Left lobe of liver (tissue), 2 donors: ENCODE measurements around the gene VGLL4. TPM values are rescaled to one million over a fixed set of nuclear protein-coding genes. Genes with fewer than 3 reads are reported as not detected.
A peak's percentile ranks its signal among the peaks of the same experiment; 100 is the strongest.

Source experiments
- ATAC-seq: fragments of 200-7000 bp; cut with Tn5 transposase; one replicate; pipeline ENCODE4 v1.9.1; 2020; ENCODE audit warnings: mild to moderate bottlenecking, moderate library complexity
- DNase-seq: peaks from one replicate; pipeline ENCODE4 v3.0.0-alpha.2; 2020; ENCODE audit warnings: low spot score
- total RNA-seq: library from RNA; stranded (reverse); gene quantifications from one replicate; pipeline ENCODE4 v1.2.1, GENCODE V29; 2021
- donor health status: DM: no; HTN: no; CAD: no; lungs with moderate emphysema.
- donor health status: DM: no; HTN: yes; CAD: no.

Gene VGLL4
- total RNA-seq, 1 donor from 2014 or later, result 13.8 TPM

GRCh38 chr3:11653298-11654055 lies 9.8 kb upstream of the VGLL4 start:
- ATAC-seq, result peak; percentile 52
- DNase-seq, result no peak

GRCh38 chr3:11651900-11652299 lies 8.2 kb upstream of the VGLL4 start:
- DNase-seq (no peak), ATAC-seq (peak; percentile 52)

- ATAC-seq (no peak), DNase-seq (no peak)
Measured at GRCh38 chr3:11651477-11651876, 7.8 kb upstream of the VGLL4 start.

GRCh38 chr3:11650391-11650790 lies 6.7 kb upstream of the VGLL4 start:
- DNase-seq, result no peak
- no peak for ATAC-seq

- ATAC-seq, result no peak
- DNase-seq, result no peak
Measured at GRCh38 chr3:11648735-11649134, 5.0 kb upstream of the VGLL4 start.

- ATAC-seq (peak; percentile 69), DNase-seq (peak; percentile 61)
Measured at GRCh38 chr3:11643201-11643603, 513 bp downstream of the VGLL4 start.

GRCh38 chr3:11642431-11643191 lies 1.1 kb downstream of the VGLL4 start:
- peak; percentile 74 for DNase-seq
- peak; percentile 81 for ATAC-seq

GRCh38 chr3:11641683-11642430 lies 1.9 kb downstream of the VGLL4 start:
- DNase-seq, result no peak
- ATAC-seq, result no peak

- DNase-seq (no peak), ATAC-seq (no peak)
Measured at GRCh38 chr3:11641316-11641682, 2.4 kb downstream of the VGLL4 start.

- no peak for ATAC-seq
- no peak for DNase-seq
Measured at GRCh38 chr3:11640009-11640673, 3.6 kb downstream of the VGLL4 start.

GRCh38 chr3:11638495-11639358 lies 5.0 kb downstream of the VGLL4 start:
- ATAC-seq, result no peak
- no peak for DNase-seq

- no peak for ATAC-seq
- no peak for DNase-seq
Measured at GRCh38 chr3:11637901-11638458, 5.7 kb downstream of the VGLL4 start.

GRCh38 chr3:11636394-11636770 lies 7.3 kb downstream of the VGLL4 start:
- ATAC-seq (no peak), DNase-seq (no peak)

- ATAC-seq, result peak; percentile 43
- DNase-seq, result no peak
Measured at GRCh38 chr3:11635680-11636393, 7.9 kb downstream of the VGLL4 start.

- ATAC-seq (peak; percentile 57), DNase-seq (no peak)
Measured at GRCh38 chr3:11634974-11635612, 8.6 kb downstream of the VGLL4 start.

- no peak for DNase-seq
- ATAC-seq, result peak; percentile 40
Measured at GRCh38 chr3:11634081-11634635, 9.6 kb downstream of the VGLL4 start.

GRCh38 chr3:11632966-11633365 lies 10.7 kb downstream of the VGLL4 start:
- DNase-seq (no peak), ATAC-seq (no peak)

GRCh38 chr3:11632564-11632963 lies 11.2 kb downstream of the VGLL4 start:
- ATAC-seq (no peak), DNase-seq (no peak)
